GM19372 (cell line): ENCODE data around the gene HIPK2.

Experiments used
- ATAC-seq: cut with Tn5 transposase; IDR thresholded peaks from one replicate; pipeline ENCODE4 v1.9.1; 2021; ENCODE audit warnings: mild to moderate bottlenecking, low read depth, moderate library complexity; ENCODE audit not compliant: unreplicated experiment

Gene HIPK2

GRCh38 chr7:139601176-139601575, 176.6 kb downstream of the HIPK2 start:
- no peak for ATAC-seq

GRCh38 chr7:139600306-139600705, 177.5 kb downstream of the HIPK2 start:
- ATAC-seq = no peak

- ATAC-seq = no peak
These were observed 179.2 kb downstream of the HIPK2 start for GRCh38 chr7:139598642-139599041.

GRCh38 chr7:139597028-139597427, 180.8 kb downstream of the HIPK2 start:
- no peak for ATAC-seq

- ATAC-seq = no peak
These were observed 181.2 kb downstream of the HIPK2 start for GRCh38 chr7:139596626-139597025.

- no peak for ATAC-seq
These were observed 182.0 kb downstream of the HIPK2 start for GRCh38 chr7:139595806-139596205.

GRCh38 chr7:139594911-139595476, 182.8 kb downstream of the HIPK2 start:
- no peak for ATAC-seq

- no peak for ATAC-seq
These were observed 183.7 kb downstream of the HIPK2 start for GRCh38 chr7:139594090-139594489.

- ATAC-seq = no peak
These were observed 184.9 kb downstream of the HIPK2 start for GRCh38 chr7:139592801-139593461.

- no peak for ATAC-seq
These were observed 186.1 kb downstream of the HIPK2 start for GRCh38 chr7:139591550-139592195.

GRCh38 chr7:139589474-139589873, 188.3 kb downstream of the HIPK2 start:
- no peak for ATAC-seq

GRCh38 chr7:139588632-139589031, 189.2 kb downstream of the HIPK2 start:
- ATAC-seq = no peak

GRCh38 chr7:139587535-139587934, 190.3 kb downstream of the HIPK2 start:
- ATAC-seq = no peak

- ATAC-seq = no peak
These were observed 191.5 kb downstream of the HIPK2 start for GRCh38 chr7:139586286-139586685.

GRCh38 chr7:139585042-139585441, 192.8 kb downstream of the HIPK2 start:
- no peak for ATAC-seq

- no peak for ATAC-seq
These were observed 193.8 kb downstream of the HIPK2 start for GRCh38 chr7:139583826-139584553.

- no peak for ATAC-seq
These were observed 195.1 kb downstream of the HIPK2 start for GRCh38 chr7:139582671-139583155.

GRCh38 chr7:139582130-139582650, 195.6 kb downstream of the HIPK2 start:
- no peak for ATAC-seq

GRCh38 chr7:139580435-139580834, 197.4 kb downstream of the HIPK2 start:
- no peak for ATAC-seq

GRCh38 chr7:139576179-139576973, 201.4 kb downstream of the HIPK2 start:
- no peak for ATAC-seq
